Measurements from ENCODE around the gene DCUN1D3.

The DCUN1D3 gene

DNA sequence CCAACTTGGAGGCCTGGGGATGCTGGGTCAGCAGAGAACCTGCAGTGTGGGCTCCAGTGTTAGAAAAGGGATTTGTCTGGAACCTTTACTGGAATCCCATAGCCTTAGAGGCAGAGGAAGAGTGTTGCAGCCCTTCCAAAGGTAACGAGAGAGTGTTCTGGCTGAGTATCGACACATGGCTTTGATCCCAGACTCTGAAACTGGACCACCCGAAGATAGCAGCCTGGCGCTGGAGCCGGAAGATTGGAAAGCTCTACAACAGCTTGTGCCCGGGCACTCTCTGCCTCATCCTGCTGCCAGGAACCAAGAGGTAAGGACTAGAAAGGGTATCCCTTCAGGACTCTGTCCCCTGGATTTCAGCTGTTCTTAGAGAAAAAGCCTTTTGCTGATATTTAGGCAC lies 54.1 kb downstream of the DCUN1D3 start:
- peaks cover 21% of the 10 kb centered on the region for H3K4me1 ChIP-seq (ENCODE audit: control insufficient read depth, insufficient read depth, low read length)
- H3K9ac ChIP-seq (ENCODE audit: low read length), result no peak overlapping the region
- H3K36me3 ChIP-seq (ENCODE audit: control insufficient read depth, insufficient read depth, low read length, severe bottlenecking), result peaks cover 5% of the 10 kb centered on the region
- DNase-seq (ENCODE audit: low read depth), result no peak
- no peak overlapping the region for H3K4me3 ChIP-seq (ENCODE audit: low read length)
- no peaks in the 10 kb centered on the region for H3K27me3 ChIP-seq (replicated peaks; ENCODE audit: control insufficient read depth, insufficient read depth, low read length)
- no peaks in the 10 kb centered on the region for H3K9me3 ChIP-seq (ENCODE audit: control insufficient read depth, low read length)

DNA sequence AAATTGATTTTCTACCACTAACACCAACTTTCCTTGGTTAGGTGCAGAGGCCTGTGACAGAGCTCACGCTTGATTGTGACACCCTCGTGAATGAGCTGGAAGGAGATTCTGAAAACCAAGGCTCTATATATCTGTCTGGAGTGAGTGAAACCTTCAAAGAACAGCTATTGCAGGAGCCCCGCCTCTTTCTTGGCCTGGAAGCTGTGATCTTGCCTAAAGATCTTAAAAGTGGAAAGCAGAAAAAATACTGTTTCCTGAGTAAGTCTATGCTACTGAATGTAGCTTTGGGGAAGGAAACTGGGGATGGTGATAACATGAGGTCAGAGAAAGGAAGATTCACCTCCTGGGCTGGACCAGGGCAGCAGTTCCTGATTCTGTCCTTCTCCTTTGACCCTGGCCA lies 55.6 kb downstream of the DCUN1D3 start:
- Histone ChIP-seq H3K9ac (ENCODE audit: low read length) (no peak overlapping the region), H3K4me3 (ENCODE audit: low read length) (no peak overlapping the region), H3K27me3 (replicated peaks; ENCODE audit: control insufficient read depth, insufficient read depth, low read length) (no peaks in the 10 kb centered on the region), H3K36me3 (ENCODE audit: control insufficient read depth, insufficient read depth, low read length, severe bottlenecking) (no peaks in the 10 kb centered on the region), H3K9me3 (ENCODE audit: control insufficient read depth, low read length) (no peaks in the 10 kb centered on the region), H3K4me1 (ENCODE audit: control insufficient read depth, insufficient read depth, low read length) (peaks cover 6% of the 10 kb centered on the region)
- no peak for DNase-seq (ENCODE audit: low read depth)

DNA sequence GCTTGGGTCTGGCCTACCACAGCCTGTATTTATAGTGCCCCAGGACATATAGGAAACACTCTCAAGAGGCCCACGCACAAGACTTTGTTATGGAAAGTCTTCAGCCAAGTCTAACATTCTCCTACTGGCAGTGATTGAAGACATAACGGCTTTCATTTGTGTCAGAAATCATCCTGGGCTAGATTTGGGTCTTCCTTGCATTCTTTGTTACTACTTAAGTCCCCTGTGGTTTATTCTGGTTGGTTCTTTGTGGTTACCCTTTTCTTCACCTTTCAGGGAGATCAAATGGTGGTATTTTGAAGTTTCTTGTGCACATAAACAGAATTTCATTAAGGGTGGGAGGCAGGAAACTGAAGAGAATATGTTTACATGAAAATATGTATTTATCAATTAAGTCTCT lies 56.1 kb downstream of the DCUN1D3 start:
- H3K9me3 ChIP-seq (ENCODE audit: control insufficient read depth, low read length), result no peaks in the 10 kb centered on the region
- no peak overlapping the region for H3K9ac ChIP-seq (ENCODE audit: low read length)
- DNase-seq (ENCODE audit: low read depth), result no peak
- H3K36me3 ChIP-seq (ENCODE audit: control insufficient read depth, insufficient read depth, low read length, severe bottlenecking), result no peaks in the 10 kb centered on the region
- no peaks in the 10 kb centered on the region for H3K27me3 ChIP-seq (replicated peaks; ENCODE audit: control insufficient read depth, insufficient read depth, low read length)
- peaks cover 1% of the 10 kb centered on the region for H3K4me1 ChIP-seq (ENCODE audit: control insufficient read depth, insufficient read depth, low read length)
- H3K4me3 ChIP-seq (ENCODE audit: low read length), result no peak overlapping the region

DNA sequence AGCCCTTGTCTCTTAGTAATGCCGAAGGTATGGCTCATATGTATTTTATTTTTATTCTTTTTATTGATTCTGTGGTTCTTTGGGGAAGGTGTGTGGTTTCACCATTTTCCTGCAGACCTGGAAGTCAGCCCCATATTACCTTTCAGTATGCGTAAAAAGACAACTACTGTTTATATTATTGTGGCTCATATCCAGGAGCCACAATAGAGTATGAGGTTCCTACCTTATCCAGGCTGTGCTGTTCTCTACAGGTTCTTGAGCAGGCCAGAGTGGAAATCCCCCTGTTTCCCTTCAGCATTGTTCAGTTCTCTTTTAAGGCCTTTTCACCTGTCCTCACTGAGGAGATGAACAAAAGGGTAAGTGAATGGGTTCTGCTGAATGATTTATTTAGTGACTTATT lies 60.7 kb downstream of the DCUN1D3 start:
- no peak for DNase-seq (ENCODE audit: low read depth)
- Histone ChIP-seq H3K9me3 (ENCODE audit: control insufficient read depth, low read length) (peaks cover 4% of the 10 kb centered on the region), H3K9ac (ENCODE audit: low read length) (no peak overlapping the region), H3K36me3 (ENCODE audit: control insufficient read depth, insufficient read depth, low read length, severe bottlenecking) (peaks cover 16% of the 10 kb centered on the region), H3K4me1 (ENCODE audit: control insufficient read depth, insufficient read depth, low read length) (no peaks in the 10 kb centered on the region), H3K4me3 (ENCODE audit: low read length) (no peak overlapping the region), H3K27me3 (replicated peaks; ENCODE audit: control insufficient read depth, insufficient read depth, low read length) (no peaks in the 10 kb centered on the region)

DNA sequence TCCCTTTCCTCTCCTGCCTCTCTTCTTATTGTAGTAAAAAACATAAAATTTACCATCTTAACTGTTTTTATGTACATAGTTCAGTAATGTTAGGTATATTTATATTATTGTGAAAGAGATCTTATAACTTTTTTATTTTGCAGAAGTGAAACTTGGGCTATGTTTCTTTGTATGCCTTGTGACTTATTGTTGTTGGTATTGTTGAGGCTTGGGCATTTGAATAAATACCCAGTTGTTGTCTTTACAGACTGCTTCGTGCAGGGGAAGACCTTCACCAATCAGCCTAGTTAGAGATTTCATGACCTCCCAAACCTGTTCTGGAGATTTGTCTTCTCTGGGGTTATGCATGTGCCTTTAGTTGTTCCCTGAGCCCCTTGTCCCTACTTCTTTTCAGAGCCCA lies 61.9 kb downstream of the DCUN1D3 start:
- H3K4me3 ChIP-seq (ENCODE audit: low read length), result no peak overlapping the region
- no peak for DNase-seq (ENCODE audit: low read depth)
- peaks cover 4% of the 10 kb centered on the region for H3K9me3 ChIP-seq (ENCODE audit: control insufficient read depth, low read length)
- peaks cover 20% of the 10 kb centered on the region for H3K36me3 ChIP-seq (ENCODE audit: control insufficient read depth, insufficient read depth, low read length, severe bottlenecking)
- no peak overlapping the region for H3K9ac ChIP-seq (ENCODE audit: low read length)
- H3K27me3 ChIP-seq (replicated peaks; ENCODE audit: control insufficient read depth, insufficient read depth, low read length), result no peaks in the 10 kb centered on the region
- no peaks in the 10 kb centered on the region for H3K4me1 ChIP-seq (ENCODE audit: control insufficient read depth, insufficient read depth, low read length)

DNA sequence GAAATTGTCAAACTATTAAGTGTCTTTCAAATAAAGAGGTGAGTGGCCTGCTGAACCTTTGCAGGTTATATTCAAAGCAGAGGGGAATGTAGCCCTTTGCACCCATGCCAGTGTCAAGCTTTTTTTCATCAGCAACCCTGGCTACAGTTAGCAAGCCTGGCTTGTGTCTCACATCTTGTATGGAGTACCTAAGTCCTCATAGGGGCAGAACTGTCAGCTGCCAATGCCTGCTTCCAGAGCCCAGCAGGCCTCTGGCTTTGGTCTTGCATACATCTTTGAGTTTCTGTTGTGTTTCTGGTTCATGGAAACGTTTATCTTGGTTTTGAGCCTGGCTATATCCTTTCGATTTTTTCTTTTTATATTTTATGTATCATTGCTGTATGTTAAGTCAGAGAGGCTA lies 67.1 kb downstream of the DCUN1D3 start:
- Histone ChIP-seq H3K27me3 (replicated peaks; ENCODE audit: control insufficient read depth, insufficient read depth, low read length) (no peaks in the 10 kb centered on the region), H3K4me1 (ENCODE audit: control insufficient read depth, insufficient read depth, low read length) (peaks cover 15% of the 10 kb centered on the region), H3K9ac (ENCODE audit: low read length) (no peak overlapping the region), H3K36me3 (ENCODE audit: control insufficient read depth, insufficient read depth, low read length, severe bottlenecking) (peaks cover 30% of the 10 kb centered on the region), H3K9me3 (ENCODE audit: control insufficient read depth, low read length) (peaks cover 4% of the 10 kb centered on the region), H3K4me3 (ENCODE audit: low read length) (no peak overlapping the region)
- DNase-seq (ENCODE audit: low read depth), result no peak

DNA sequence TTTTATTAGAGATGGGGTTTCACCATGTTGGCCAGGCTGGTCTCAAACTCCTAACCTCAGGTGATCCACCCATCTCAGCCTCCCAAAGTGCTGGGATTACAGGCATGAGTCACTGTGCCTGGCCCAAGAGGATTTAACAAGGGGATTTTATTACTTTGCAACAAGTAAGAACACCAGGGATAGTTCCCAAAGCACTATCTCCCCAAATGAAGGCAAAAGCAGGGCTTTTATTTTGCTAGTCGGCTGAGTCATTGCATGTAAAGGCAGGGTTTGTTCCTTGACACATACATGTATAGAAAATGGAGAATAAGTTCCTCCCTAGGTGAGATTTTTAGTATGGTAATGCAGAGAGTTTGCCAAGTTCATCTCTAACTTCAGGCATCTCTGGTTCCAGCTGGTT lies 69.8 kb downstream of the DCUN1D3 start:
- no peak overlapping the region for H3K9ac ChIP-seq (ENCODE audit: low read length)
- H3K4me1 ChIP-seq (ENCODE audit: control insufficient read depth, insufficient read depth, low read length), result peaks cover 15% of the 10 kb centered on the region
- H3K9me3 ChIP-seq (ENCODE audit: control insufficient read depth, low read length), result no peaks in the 10 kb centered on the region
- peaks cover 29% of the 10 kb centered on the region for H3K36me3 ChIP-seq (ENCODE audit: control insufficient read depth, insufficient read depth, low read length, severe bottlenecking)
- no peak for DNase-seq (ENCODE audit: low read depth)
- H3K27me3 ChIP-seq (replicated peaks; ENCODE audit: control insufficient read depth, insufficient read depth, low read length), result no peaks in the 10 kb centered on the region
- no peak overlapping the region for H3K4me3 ChIP-seq (ENCODE audit: low read length)

DNA sequence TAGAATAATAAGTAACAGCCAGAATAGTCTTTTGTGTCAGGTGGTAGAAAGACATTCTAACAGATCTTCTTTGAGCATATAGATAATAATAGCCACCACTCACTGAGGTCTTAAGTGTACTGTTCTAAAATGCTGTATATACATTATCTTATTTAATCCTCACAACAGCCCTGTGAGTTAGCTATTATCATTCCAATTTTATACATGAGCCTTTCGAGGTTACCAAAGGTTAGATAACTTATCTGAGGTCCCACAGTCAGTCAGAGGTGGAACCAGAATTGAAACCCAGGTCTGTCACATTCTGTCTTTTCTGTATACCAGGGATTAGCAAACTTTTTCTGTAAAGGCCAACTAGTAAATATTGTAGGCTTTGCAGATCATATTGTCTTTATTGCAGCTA lies 70.6 kb downstream of the DCUN1D3 start:
- Histone ChIP-seq H3K9ac (ENCODE audit: low read length) (no peak overlapping the region), H3K9me3 (ENCODE audit: control insufficient read depth, low read length) (no peaks in the 10 kb centered on the region), H3K4me1 (ENCODE audit: control insufficient read depth, insufficient read depth, low read length) (peaks cover 15% of the 10 kb centered on the region), H3K27me3 (replicated peaks; ENCODE audit: control insufficient read depth, insufficient read depth, low read length) (no peaks in the 10 kb centered on the region), H3K4me3 (ENCODE audit: low read length) (no peak overlapping the region), H3K36me3 (ENCODE audit: control insufficient read depth, insufficient read depth, low read length, severe bottlenecking) (peaks cover 28% of the 10 kb centered on the region)
- no peak for DNase-seq (ENCODE audit: low read depth)

DNA sequence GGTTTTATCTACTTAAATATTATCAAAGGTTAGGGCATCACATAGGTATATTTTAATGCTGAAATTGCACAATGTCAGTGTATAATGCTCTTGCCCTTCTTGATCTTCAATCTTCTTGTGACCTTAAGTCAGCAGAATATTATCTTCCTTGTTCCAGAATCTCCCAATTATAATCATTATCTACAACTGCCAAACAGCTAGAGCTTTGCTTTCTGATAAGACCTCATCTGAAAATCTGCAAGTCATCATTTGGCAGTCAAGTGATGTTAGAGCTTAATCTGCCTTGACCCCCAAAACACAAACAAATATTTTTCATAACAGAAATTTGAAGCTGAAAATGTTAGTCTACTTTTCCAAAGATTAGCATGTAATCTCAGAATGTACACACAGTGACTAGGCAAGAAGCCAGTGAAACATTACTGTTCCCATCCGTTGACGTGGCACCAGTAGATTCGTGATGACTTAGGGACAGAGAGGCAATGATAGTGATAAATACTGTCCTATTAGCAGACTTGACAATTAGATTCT lies 74.1 kb downstream of the DCUN1D3 start:
- H3K4me1 ChIP-seq (ENCODE audit: control insufficient read depth, insufficient read depth, low read length), result peaks cover 3% of the 10 kb centered on the region
- no peak overlapping the region for H3K4me3 ChIP-seq (ENCODE audit: low read length)
- no peak for DNase-seq (ENCODE audit: low read depth)
- H3K36me3 ChIP-seq (ENCODE audit: control insufficient read depth, insufficient read depth, low read length, severe bottlenecking), result peaks cover 35% of the 10 kb centered on the region
- no peak overlapping the region for H3K9ac ChIP-seq (ENCODE audit: low read length)
- H3K9me3 ChIP-seq (ENCODE audit: control insufficient read depth, low read length), result no peaks in the 10 kb centered on the region
- no peaks in the 10 kb centered on the region for H3K27me3 ChIP-seq (replicated peaks; ENCODE audit: control insufficient read depth, insufficient read depth, low read length)

DNA sequence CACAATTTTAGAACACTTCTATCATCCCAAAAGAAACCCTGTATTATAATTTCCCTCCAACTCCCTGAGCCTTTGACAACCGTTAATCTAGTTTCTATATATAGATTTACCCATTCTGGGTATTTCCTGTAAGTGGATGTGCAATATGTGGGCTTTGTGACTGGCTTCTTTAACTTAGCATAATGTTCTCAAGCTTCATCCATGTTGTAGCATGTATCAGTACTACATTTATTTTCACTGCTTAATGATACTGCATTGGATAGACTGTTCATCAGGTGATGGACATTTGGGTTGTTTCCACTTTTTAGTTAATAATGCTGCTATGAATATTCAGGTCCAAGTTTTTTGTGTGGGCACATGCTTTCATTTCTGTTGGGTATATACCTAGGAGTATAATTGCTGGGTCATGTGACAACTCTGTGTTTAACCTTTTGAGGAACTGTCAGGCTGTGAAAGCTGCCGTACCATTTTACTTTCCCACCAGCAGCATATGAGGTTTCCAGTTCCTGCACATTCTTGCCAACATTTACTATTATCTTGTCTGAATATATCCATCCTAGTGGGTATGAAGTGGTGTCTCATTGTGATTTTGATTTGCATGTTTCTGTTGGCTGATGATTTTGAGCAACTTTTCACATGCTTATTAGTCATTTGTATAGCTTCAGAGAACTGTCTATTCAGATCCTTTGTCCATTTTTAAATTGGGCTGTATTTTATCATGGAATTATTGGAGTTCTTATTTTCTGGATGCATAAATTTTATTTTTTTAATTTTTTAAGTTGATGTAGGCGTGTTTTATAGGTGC lies 77.4 kb downstream of the DCUN1D3 start:
- Histone ChIP-seq H3K4me1 (ENCODE audit: control insufficient read depth, insufficient read depth, low read length) (no peaks in the 10 kb centered on the region), H3K9me3 (ENCODE audit: control insufficient read depth, low read length) (no peaks in the 10 kb centered on the region), H3K36me3 (ENCODE audit: control insufficient read depth, insufficient read depth, low read length, severe bottlenecking) (peaks cover 27% of the 10 kb centered on the region), H3K4me3 (ENCODE audit: low read length) (no peak overlapping the region), H3K27me3 (replicated peaks; ENCODE audit: control insufficient read depth, insufficient read depth, low read length) (no peaks in the 10 kb centered on the region), H3K9ac (ENCODE audit: low read length) (no peak overlapping the region)
- DNase-seq (ENCODE audit: low read depth), result no peak

DNA sequence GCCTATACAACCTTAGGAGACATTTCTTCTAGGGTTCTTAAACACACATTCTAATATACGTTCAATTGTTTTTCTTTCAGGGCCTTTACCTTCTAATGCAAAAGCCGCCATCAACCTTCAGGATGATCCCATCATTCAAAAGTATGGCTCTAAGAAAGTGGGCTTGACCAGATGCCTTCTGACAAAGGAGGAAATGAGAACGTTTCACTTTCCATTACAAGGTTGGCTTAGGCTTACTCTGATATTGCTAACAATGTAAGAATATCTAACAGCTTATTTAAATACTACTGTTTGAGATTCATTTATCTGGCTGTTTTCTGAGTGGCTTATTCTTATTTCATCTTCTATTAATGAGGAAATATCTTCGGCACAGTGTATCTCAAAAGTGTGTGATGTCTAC lies 78.5 kb downstream of the DCUN1D3 start:
- no peaks in the 10 kb centered on the region for H3K27me3 ChIP-seq (replicated peaks; ENCODE audit: control insufficient read depth, insufficient read depth, low read length)
- no peak overlapping the region for H3K9ac ChIP-seq (ENCODE audit: low read length)
- DNase-seq (ENCODE audit: low read depth), result no peak
- H3K4me3 ChIP-seq (ENCODE audit: low read length), result no peak overlapping the region
- no peaks in the 10 kb centered on the region for H3K4me1 ChIP-seq (ENCODE audit: control insufficient read depth, insufficient read depth, low read length)
- peaks cover 19% of the 10 kb centered on the region for H3K36me3 ChIP-seq (ENCODE audit: control insufficient read depth, insufficient read depth, low read length, severe bottlenecking)
- no peaks in the 10 kb centered on the region for H3K9me3 ChIP-seq (ENCODE audit: control insufficient read depth, low read length)
